Activated CD8-positive, alpha-beta memory T cell treated with anti-CD3 and anti-CD28 coated beads, Interleukin-2, amount 10 ng/mL, durations not matched to agents 7 days and 5 days (primary cell): ENCODE results near the gene DDR1. TPM values are rescaled to one million over a fixed set of nuclear protein-coding genes. Genes with fewer than 3 reads are reported as not detected.

Source experiments
- ATAC-seq: fragments of 150-1000 bp; cut with Tn5 transposase; one replicate; pipeline ENCODE4 v1.10.0; 2021; ENCODE audit warnings: moderate library complexity
- CTCF ChIA-PET: fragments of 350-600 bp; sonication (Branson Sonifier 250); formaldehyde crosslinking; loops from one replicate; lab custom pipeline; 2021; ENCODE audit warnings: antibody characterized with exemption; lab: Charles Lee
- DNase-seq: peaks from one replicate; pipeline ENCODE4 v3.0.0-alpha.2; 2020
- H3K27ac Mint-ChIP-seq: one replicate; pipeline ENCODE4 v1.8.0; 2021; ENCODE audit warnings: mild to moderate bottlenecking, mixed read lengths
- H3K27me3 Mint-ChIP-seq: one replicate; pipeline ENCODE4 v1.8.0; 2021; ENCODE audit warnings: mixed read lengths
- H3K36me3 Mint-ChIP-seq: one replicate; pipeline ENCODE4 v1.8.0; 2021; ENCODE audit warnings: mild to moderate bottlenecking, mixed read lengths
- H3K4me1 Mint-ChIP-seq: one replicate; pipeline ENCODE4 v1.8.0; 2021; ENCODE audit warnings: mixed read lengths
- H3K4me3 Mint-ChIP-seq: one replicate; pipeline ENCODE4 v1.8.0; 2021; ENCODE audit warnings: mild to moderate bottlenecking, moderate library complexity, mixed read lengths
- H3K9me3 Mint-ChIP-seq: one replicate; pipeline ENCODE4 v1.8.0; 2022; ENCODE audit warnings: low read depth, mixed read lengths
- total RNA-seq, 2 experiments: library from RNA; stranded (reverse); gene quantifications; one replicate each; pipeline ENCODE4 v1.2.3, GENCODE V29; 2021

The DDR1 gene
- total RNA-seq, 2 experiments from 2014 or later = 3.8 to 4.9 TPM

DNA sequence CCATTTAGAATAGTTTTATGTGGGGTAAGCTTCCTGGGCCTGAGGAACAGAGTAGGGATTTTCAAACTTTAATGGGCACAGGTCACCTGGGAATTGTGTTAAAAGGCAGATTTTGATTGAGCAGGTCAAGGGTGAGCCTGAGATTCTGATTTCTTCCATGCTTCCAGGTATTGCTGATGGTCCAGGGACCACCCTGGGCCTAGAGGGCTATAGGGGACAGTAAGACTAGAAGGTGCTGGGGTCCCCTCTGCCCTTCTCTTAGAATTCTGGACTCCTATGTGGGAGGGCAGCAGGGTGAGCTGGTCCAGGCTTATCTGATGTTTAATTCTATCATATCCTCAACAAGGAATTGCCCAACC is 2.6 kb downstream of the DDR1 start:
- no peak for DNase-seq
- Mint-ChIP-seq H3K9me3 (no peaks in the 10 kb centered on the region), H3K4me1 (peaks cover 11% of the 10 kb centered on the region), H3K27me3 (peaks cover 16% of the 10 kb centered on the region), H3K27ac (no peak overlapping the region), H3K4me3 (no peak overlapping the region), H3K36me3 (no peaks in the 10 kb centered on the region)
- no peak for ATAC-seq
- CTCF ChIA-PET = interaction anchor here (1.4 kb wide), 1 partner anchor 58 kb away, joined by 3 read pairs; no protein-coding TSS in a partner anchor

DNA sequence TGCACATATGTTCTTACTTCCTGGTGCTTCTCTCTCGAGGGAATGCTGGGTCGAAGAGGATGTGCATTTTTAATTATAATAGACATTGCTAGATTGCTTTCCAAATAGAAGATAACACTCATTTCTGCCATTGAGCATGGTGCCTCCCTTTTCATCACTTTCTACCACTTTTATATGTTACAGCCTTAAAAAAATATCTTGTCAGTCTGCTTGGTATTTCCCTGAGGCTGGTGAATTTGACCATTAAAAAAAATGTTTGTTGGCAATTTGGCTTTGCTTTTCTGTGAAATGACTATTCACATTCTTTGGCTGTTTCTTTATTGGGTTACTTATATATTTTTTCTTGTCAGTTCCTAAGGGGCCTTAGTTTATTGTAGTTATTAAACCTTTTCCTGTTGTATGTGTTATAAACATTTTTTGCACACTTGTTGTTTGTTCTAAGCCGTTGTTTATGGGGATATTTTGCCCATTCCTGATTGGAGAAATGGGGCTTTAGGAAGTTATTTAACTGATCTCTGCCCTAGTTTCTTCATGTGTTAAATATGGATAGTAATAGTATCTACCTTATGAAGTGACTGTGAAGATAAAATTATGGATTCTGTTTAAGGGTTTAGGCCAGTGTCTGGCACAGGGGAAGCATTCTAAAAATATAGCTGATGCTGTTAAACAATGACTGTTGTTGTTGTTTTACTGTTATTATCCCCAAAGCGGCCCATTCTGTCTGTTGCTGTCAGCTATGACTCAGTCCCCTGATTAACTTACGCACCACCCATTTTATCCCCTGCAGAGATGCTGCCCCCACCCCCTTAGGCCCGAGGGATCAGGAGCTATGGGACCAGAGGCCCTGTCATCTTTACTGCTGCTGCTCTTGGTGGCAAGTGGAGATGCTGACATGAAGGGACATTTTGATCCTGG is 3.8 kb downstream of the DDR1 start:
- CTCF ChIA-PET = interaction anchor here (0.9 kb wide), 1 partner anchor 11 kb away, joined by 4 read pairs; no protein-coding TSS in a partner anchor
- no peak for DNase-seq
- Mint-ChIP-seq H3K27me3 (peaks cover 14% of the 10 kb centered on the region), H3K4me3 (no peak overlapping the region), H3K27ac (no peak overlapping the region), H3K36me3 (no peaks in the 10 kb centered on the region), H3K4me1 (peaks cover 11% of the 10 kb centered on the region), H3K9me3 (no peaks in the 10 kb centered on the region)
- no peak for ATAC-seq

DNA sequence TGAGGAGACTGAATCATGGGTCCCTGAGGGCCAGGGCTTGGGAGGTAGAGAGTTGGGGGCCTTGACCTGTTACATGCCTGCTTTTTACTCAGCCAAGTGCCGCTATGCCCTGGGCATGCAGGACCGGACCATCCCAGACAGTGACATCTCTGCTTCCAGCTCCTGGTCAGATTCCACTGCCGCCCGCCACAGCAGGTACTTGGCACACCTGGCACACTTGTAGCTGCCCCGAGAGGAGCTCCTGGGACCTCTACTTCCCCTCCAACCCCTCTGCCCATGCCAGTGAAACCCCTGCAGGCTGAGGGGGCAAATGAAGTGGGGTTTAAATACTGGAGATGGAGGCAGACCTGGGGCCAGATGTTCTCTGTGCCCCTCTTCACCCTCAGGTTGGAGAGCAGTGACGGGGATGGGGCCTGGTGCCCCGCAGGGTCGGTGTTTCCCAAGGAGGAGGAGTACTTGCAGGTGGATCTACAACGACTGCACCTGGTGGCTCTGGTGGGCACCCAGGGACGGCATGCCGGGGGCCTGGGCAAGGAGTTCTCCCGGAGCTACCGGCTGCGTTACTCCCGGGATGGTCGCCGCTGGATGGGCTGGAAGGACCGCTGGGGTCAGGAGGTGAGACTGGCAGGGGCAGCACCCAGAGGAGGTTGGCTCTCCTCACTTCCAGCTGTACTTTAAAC is 4.6 kb downstream of the DDR1 start:
- CTCF ChIA-PET = interaction anchor here (0.9 kb wide), 1 partner anchor 10 kb away, joined by 4 read pairs; no protein-coding TSS in a partner anchor
- peaks cover 11% of the 10 kb centered on the region for H3K4me1 Mint-ChIP-seq
- no peak for DNase-seq
- H3K9me3 Mint-ChIP-seq = no peaks in the 10 kb centered on the region
- H3K27me3 Mint-ChIP-seq = peaks cover 9% of the 10 kb centered on the region
- no peak for ATAC-seq
- H3K36me3 Mint-ChIP-seq = no peaks in the 10 kb centered on the region
- no peak overlapping the region for H3K4me3 Mint-ChIP-seq
- no peak overlapping the region for H3K27ac Mint-ChIP-seq

DNA sequence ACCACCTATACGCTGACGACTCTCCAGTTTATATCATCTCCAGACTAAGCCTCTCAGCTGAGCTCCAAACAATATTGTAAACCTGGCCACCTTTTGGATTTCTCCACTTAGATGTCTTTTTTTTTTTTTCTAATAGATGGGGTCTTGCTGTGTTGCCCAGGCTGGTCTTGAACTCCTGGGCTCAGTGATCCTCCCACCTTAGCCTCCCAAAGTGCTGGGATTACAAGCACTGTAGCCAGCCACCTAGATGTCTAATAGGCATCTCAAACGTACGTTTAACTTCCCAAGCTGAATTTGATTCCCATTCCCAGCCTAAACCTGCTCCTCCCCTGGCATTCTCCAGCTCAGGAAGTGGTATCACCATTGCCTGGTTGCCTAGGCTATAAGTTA is 5.2 kb downstream of the DDR1 start:
- H3K36me3 Mint-ChIP-seq = no peaks in the 10 kb centered on the region
- CTCF ChIA-PET = no interaction called here
- no peak overlapping the region for H3K27ac Mint-ChIP-seq
- H3K9me3 Mint-ChIP-seq = no peaks in the 10 kb centered on the region
- peaks cover 11% of the 10 kb centered on the region for H3K4me1 Mint-ChIP-seq
- peaks cover 9% of the 10 kb centered on the region for H3K27me3 Mint-ChIP-seq
- DNase-seq (no peak), ATAC-seq (no peak)
- H3K4me3 Mint-ChIP-seq = no peak overlapping the region

DNA sequence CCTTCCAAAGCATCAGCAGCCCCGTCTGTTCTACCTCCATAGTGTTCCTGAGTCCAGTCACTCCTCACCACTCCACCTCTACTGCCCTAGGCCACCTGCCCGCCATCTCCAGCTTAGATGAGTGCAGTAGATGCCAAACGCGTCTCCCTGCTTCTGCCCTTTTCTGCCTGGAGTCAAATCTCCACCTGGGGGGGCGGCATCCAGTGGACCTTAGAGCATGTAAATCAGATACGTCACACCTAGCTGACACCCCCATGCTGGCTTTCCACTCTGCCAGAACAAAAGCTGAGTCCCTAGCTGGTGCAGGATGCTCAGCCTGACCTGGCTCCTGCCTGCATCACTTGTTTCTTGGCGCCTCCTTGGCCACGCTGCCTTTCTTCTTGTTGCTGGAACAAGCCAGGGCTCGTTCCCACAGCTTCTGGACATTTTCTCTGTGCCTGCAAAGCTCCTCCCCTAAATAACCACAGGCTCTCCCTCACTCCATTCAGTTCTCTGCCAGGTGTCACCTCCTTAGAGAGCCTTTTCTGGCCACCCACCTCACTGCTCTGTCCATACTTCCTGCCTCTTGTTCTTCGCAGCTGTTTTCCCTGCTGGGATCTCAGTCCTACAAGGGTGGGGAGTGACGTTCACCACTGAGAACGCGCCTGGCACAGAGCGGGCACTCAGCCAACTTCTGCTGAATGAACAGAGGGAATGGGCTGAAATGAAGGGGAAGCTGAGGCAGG is 5.8 kb downstream of the DDR1 start:
- no peak for DNase-seq

DNA sequence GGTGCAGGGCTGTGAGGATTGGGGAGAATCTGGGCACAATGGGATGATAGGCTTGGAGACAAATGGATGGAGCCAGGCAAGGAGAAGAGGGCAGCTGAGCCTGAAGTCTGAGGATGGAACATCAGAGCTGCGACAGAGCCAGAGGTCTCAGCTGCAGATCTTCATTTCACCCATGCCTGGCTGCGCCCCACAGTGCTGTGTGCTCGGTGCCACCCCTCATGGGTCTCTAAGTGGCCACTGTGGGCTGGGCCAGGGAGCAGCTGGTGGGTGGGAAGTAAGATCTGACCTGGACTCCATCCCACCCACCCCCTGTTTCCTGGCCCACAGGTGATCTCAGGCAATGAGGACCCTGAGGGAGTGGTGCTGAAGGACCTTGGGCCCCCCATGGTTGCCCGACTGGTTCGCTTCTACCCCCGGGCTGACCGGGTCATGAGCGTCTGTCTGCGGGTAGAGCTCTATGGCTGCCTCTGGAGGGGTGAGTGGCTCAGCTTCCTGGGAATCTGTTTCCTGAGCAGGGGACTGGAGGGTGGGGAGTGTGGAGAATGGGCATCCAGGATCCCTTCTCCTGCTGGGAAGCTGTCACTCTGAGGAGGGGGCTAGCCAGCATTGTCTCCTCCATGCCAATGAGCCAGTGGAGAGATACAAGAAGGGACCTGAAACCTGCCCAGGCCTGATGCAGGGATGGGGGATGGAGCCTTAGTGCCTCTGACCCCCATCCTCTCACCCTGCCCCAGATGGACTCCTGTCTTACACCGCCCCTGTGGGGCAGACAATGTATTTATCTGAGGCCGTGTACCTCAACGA is 6.5 kb downstream of the DDR1 start:
- CTCF ChIA-PET = no interaction called here
- ATAC-seq (no peak), DNase-seq (no peak)
- Mint-ChIP-seq H3K27me3 (no peaks in the 10 kb centered on the region), H3K4me3 (no peak overlapping the region), H3K27ac (no peak overlapping the region), H3K4me1 (peaks cover 2% of the 10 kb centered on the region), H3K36me3 (no peaks in the 10 kb centered on the region), H3K9me3 (no peaks in the 10 kb centered on the region)

More for the DNA sequence above, 5.8 kb downstream of the DDR1 start:
- CTCF ChIA-PET = no interaction called here
- no peaks in the 10 kb centered on the region for H3K36me3 Mint-ChIP-seq
- no peak for ATAC-seq
- H3K9me3 Mint-ChIP-seq = no peaks in the 10 kb centered on the region
- H3K4me3 Mint-ChIP-seq = no peak overlapping the region
- no peak overlapping the region for H3K27ac Mint-ChIP-seq
- H3K4me1 Mint-ChIP-seq = peaks cover 8% of the 10 kb centered on the region
- H3K27me3 Mint-ChIP-seq = peaks cover 6% of the 10 kb centered on the region

DNA sequence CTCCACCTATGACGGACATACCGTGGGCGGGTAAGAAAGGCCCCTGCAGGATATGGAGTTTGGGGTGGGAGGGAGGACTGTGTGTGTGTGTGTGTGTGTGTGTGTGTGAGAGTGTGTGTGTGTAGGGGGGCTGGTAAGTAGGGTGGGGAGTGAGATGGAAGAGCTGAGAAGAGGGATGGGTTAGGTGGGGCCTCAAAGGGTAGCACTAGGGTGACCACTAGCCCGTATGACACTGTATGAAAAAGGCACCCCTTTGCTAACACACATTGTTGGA is 7.1 kb downstream of the DDR1 start:
- no peaks in the 10 kb centered on the region for H3K36me3 Mint-ChIP-seq
- no peak overlapping the region for H3K27ac Mint-ChIP-seq
- H3K27me3 Mint-ChIP-seq = no peaks in the 10 kb centered on the region
- ATAC-seq = no peak
- CTCF ChIA-PET = no interaction called here
- no peaks in the 10 kb centered on the region for H3K4me1 Mint-ChIP-seq
- no peak for DNase-seq
- H3K9me3 Mint-ChIP-seq = no peaks in the 10 kb centered on the region
- H3K4me3 Mint-ChIP-seq = no peak overlapping the region

DNA sequence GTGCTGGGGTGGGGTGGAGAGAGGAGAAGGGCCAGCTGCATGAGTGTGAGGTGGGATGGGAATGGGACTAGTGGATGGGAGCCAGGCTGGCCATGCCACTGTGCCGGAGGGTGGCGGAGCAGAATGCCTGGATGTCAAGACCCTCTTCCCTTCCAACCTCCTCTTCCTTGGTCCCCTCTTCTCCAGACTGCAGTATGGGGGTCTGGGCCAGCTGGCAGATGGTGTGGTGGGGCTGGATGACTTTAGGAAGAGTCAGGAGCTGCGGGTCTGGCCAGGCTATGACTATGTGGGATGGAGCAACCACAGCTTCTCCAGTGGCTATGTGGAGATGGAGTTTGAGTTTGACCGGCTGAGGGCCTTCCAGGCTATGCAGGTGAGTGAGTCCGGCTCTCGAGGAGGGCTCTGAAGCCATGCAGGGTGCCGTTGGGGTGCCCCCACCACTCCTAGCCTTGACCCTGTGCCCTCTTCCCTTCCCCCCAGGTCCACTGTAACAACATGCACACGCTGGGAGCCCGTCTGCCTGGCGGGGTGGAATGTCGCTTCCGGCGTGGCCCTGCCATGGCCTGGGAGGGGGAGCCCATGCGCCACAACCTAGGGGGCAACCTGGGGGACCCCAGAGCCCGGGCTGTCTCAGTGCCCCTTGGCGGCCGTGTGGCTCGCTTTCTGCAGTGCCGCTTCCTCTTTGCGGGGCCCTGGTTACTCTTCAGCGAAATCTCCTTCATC is 7.7 kb downstream of the DDR1 start:
- H3K4me1 Mint-ChIP-seq = no peaks in the 10 kb centered on the region
- no peaks in the 10 kb centered on the region for H3K9me3 Mint-ChIP-seq
- no peaks in the 10 kb centered on the region for H3K27me3 Mint-ChIP-seq
- ATAC-seq (no peak), DNase-seq (no peak)
- no peak overlapping the region for H3K4me3 Mint-ChIP-seq
- H3K27ac Mint-ChIP-seq = no peak overlapping the region
- CTCF ChIA-PET = no interaction called here
- no peaks in the 10 kb centered on the region for H3K36me3 Mint-ChIP-seq

DNA sequence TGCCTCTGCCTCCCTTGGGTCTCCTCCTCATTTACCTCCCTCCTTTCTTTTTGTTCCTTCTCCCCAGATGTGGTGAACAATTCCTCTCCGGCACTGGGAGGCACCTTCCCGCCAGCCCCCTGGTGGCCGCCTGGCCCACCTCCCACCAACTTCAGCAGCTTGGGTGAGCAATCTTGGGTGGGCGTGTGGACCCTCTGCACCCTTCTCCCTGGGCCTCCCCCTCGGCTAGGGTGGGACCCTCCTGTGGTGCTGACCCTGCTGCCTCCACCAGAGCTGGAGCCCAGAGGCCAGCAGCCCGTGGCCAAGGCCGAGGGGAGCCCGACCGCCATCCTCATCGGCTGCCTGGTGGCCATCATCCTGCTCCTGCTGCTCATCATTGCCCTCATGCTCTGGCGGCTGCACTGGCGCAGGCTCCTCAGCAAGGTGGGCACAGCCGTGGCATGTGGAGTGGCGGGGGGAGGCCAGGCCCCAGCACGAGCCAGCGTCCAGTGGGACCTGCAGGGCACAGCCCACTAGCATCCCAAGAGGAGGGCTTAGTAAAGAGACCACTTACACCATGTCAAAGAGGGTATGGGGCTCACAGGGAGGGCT is 8.8 kb downstream of the DDR1 start:
- Mint-ChIP-seq H3K36me3 (no peaks in the 10 kb centered on the region), H3K27ac (no peak overlapping the region), H3K27me3 (no peaks in the 10 kb centered on the region), H3K4me3 (no peak overlapping the region), H3K4me1 (no peaks in the 10 kb centered on the region), H3K9me3 (no peaks in the 10 kb centered on the region)
- no peak for ATAC-seq
- CTCF ChIA-PET = interaction anchor here (1.2 kb wide), 1 partner anchor 13 kb away, joined by 3 read pairs; no protein-coding TSS in a partner anchor
- no peak for DNase-seq

DNA sequence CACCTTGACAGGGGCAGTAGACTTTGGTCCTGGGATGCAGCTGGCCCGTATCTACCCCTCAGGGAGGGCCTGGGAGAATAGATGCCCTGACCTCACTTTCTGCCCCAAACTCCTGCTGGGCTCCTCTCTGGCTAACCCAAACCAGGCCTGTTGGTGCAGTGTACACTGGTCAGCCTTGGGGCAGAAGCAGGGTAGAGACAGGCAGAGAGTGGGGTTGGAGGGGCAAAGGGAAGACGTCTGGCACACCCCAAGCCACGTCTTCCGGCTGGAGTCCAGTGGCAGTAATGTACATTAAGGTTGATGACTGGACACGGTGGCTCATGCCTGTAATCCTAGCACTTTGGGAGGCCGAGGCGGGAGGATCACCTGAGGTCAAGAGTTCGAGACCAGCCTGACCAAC is 9.3 kb downstream of the DDR1 start:
- H3K27ac Mint-ChIP-seq = no peak overlapping the region
- CTCF ChIA-PET = interaction anchor here (1.0 to 1.2 kb wide), 2 partner anchors 9 to 13 kb away, joined by 3 read pairs; partner anchors contain the start of gene DDR1
- H3K9me3 Mint-ChIP-seq = no peaks in the 10 kb centered on the region
- H3K4me3 Mint-ChIP-seq = no peak overlapping the region
- DNase-seq = no peak
- H3K36me3 Mint-ChIP-seq = no peaks in the 10 kb centered on the region
- ATAC-seq = no peak
- no peaks in the 10 kb centered on the region for H3K4me1 Mint-ChIP-seq
- no peaks in the 10 kb centered on the region for H3K27me3 Mint-ChIP-seq

DNA sequence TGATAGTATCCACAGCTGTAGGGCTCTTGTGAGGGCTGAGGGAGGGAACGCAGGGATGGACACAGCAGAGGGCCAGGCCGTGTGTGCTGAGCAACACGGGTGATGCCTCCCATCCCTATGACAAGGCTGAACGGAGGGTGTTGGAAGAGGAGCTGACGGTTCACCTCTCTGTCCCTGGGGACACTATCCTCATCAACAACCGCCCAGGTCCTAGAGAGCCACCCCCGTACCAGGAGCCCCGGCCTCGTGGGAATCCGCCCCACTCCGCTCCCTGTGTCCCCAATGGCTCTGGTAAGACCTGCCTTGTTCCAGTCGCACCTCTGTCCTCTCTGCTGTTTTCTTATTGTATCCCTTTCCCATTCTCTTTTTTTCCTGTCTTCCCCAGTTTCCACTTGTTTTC is 10.1 kb downstream of the DDR1 start:
- DNase-seq (no peak), ATAC-seq (no peak)
- Mint-ChIP-seq H3K4me3 (no peak overlapping the region), H3K9me3 (no peaks in the 10 kb centered on the region), H3K27ac (no peak overlapping the region), H3K36me3 (no peaks in the 10 kb centered on the region), H3K4me1 (no peaks in the 10 kb centered on the region), H3K27me3 (no peaks in the 10 kb centered on the region)
- CTCF ChIA-PET = interaction anchor here (1.0 kb wide), 1 partner anchor 10 kb away, joined by 3 read pairs; the partner anchor contains the start of gene DDR1

DNA sequence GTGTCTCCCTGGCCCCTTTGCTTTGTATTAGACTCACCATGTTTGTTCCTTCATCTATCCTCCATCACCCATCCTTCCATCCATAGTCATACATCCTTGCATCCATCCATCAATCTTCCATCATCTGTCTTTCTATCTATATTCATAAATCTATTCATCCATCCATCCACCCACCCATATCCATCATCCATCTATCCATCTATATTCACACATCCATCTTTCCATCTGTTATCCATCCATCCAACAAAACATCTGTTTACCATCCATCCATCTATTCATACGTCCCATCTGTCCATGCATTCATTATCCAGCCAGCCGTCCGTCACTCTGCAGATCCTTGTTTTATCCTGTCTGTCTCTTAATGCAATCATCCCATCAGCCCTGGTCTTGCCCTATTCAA is 10.6 kb downstream of the DDR1 start:
- H3K9me3 Mint-ChIP-seq = no peaks in the 10 kb centered on the region
- H3K27me3 Mint-ChIP-seq = no peaks in the 10 kb centered on the region
- H3K4me3 Mint-ChIP-seq = no peak overlapping the region
- ATAC-seq = no peak
- CTCF ChIA-PET = interaction anchor here (1.0 to 3.9 kb wide), 2 partner anchors 10 to 19 kb away, joined by 3 to 14 read pairs; partner anchors contain the start of genes DDR1 and VARS2
- no peaks in the 10 kb centered on the region for H3K4me1 Mint-ChIP-seq
- no peak for DNase-seq
- H3K27ac Mint-ChIP-seq = no peak overlapping the region
- no peaks in the 10 kb centered on the region for H3K36me3 Mint-ChIP-seq
